Vagina (tissue), 2 donors: ENCODE results near the gene SBK1.

Experiments used
- CTCF ChIP-seq, 3 experiments: fragments of 450-650 bp in 2 of 3; fragments of 200-600 bp in 1 of 3; sonication (generic) in 1 of 3; IDR thresholded peaks; one replicate each; pipeline ENCODE4 v1.5.1; 2017 to 2019; ENCODE audit warnings: antibody characterized with exemption in 3 of 3, mild to moderate bottlenecking in 2 of 3, moderate library complexity in 2 of 3
- POLR2AphosphoS5 ChIP-seq, 2 donors: sonication (generic); formaldehyde crosslinking; IDR thresholded peaks; one replicate each; pipeline ENCODE4 v1.9.0; 2017; ENCODE audit warnings: antibody characterized with exemption in 2 of 2, mild to moderate bottlenecking in 2 of 2, low read depth in 1 of 2; ENCODE audit not compliant: insufficient read depth in 1 of 2

DNA sequence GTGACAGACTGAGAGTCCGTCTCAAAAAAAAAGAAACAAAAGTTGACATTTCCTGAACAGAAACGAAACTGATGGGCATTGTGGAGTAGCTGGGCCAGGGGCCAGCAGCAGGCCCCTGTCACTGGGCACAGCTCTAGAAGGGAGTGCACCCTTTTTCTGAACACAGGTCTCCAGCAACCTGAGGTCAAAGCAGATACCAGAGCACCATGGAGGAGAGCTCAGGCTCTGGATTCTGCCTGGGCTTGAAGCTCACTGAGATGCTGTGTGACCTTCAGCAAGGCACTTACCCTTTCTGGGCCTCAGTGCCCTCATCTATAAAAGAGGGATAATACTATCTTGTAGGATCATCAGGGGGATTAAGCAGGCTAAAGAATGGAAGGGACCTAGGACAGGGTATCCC, 5.0 kb downstream of the SBK1 start:
- TF ChIP-seq CTCF (IDR thresholded peaks at IDR 0.05): no peak
- TF ChIP-seq POLR2AphosphoS5 (IDR thresholded peaks at IDR 0.05; ENCODE audit: insufficient read depth in 1 of 2, low read depth in 1 of 2): no peak
